MM.1S (cell line): ENCODE measurements around the gene NPAS1.

ENCODE experiments used
- DNase-seq: peaks from one replicate; pipeline ENCODE4 v3.0.0-alpha.2; 2015
- H2AFZ ChIP-seq: fragments of 300-600 bp; sonication (generic); 2 replicates; pipeline ENCODE4 v1.6.0; 2016; ENCODE audit warnings: antibody characterized with exemption, low read length
- H3F3A ChIP-seq: fragments of 300-600 bp; sonication (generic); 2 replicates; pipeline ENCODE4 v1.6.1; 2016; ENCODE audit warnings: mild to moderate bottlenecking, antibody characterized with exemption, low read length, moderate library complexity, mixed read lengths; ENCODE audit not compliant: insufficient read depth
- H3K27ac ChIP-seq: fragments of 300-600 bp; sonication (generic); 2 replicates; pipeline ENCODE4 v1.5.1; 2016; ENCODE audit warnings: mild to moderate bottlenecking, low read length
- H3K27me3 ChIP-seq: fragments of 300-600 bp; sonication (generic); replicated peaks from 2 replicates; pipeline ENCODE4 v1.6.0; 2016; ENCODE audit warnings: low read length; ENCODE audit not compliant: insufficient read depth
- H3K36me3 ChIP-seq: fragments of 300-600 bp; sonication (generic); replicated peaks from 2 replicates; pipeline ENCODE4 v1.6.1; 2016; ENCODE audit warnings: mild to moderate bottlenecking, low read length, mixed read lengths; ENCODE audit not compliant: insufficient read depth
- H3K4me1 ChIP-seq: fragments of 300-600 bp; sonication (generic); 2 replicates; pipeline ENCODE4 v1.6.1; 2016; ENCODE audit warnings: low read length, mixed read lengths
- H3K4me2 ChIP-seq: fragments of 300-600 bp; sonication (generic); 2 replicates; pipeline ENCODE4 v1.6.0; 2016; ENCODE audit warnings: low read depth, low read length
- H3K4me3 ChIP-seq: fragments of 300-600 bp; sonication (generic); 2 replicates; pipeline ENCODE4 v1.5.1; 2016; ENCODE audit warnings: low read length, mixed read lengths
- H3K79me2 ChIP-seq: fragments of 300-600 bp; sonication (generic); 2 replicates; pipeline ENCODE4 v1.6.1; 2016; ENCODE audit warnings: mixed run types, low read length, mixed read lengths
- H3K9ac ChIP-seq: fragments of 300-600 bp; sonication (generic); 2 replicates; pipeline ENCODE4 v1.6.1; 2016; ENCODE audit warnings: low read length, mixed read lengths
- H3K9me2 ChIP-seq: fragments of 300-600 bp; sonication (generic); replicated peaks from 2 replicates; pipeline ENCODE4 v1.6.1; 2016; ENCODE audit warnings: mild to moderate bottlenecking, low read length, mixed read lengths; ENCODE audit not compliant: insufficient read depth
- H3K9me3 ChIP-seq: fragments of 300-600 bp; sonication (generic); replicated peaks from 2 replicates; pipeline ENCODE4 v1.6.1; 2016; ENCODE audit warnings: mild to moderate bottlenecking, low read length, mixed read lengths; ENCODE audit not compliant: insufficient read depth
- H4K20me1 ChIP-seq: fragments of 300-600 bp; sonication (generic); 2 replicates; pipeline ENCODE4 v1.6.1; 2016; ENCODE audit warnings: mild to moderate bottlenecking, low read length, moderate library complexity, mixed read lengths; ENCODE audit not compliant: insufficient read depth
- CTCF ChIP-seq: fragments of 300-600 bp; sonication (generic); IDR thresholded peaks from 2 replicates; pipeline ENCODE4 v1.5.1; 2016; ENCODE audit warnings: antibody characterized with exemption, low read length, mixed read lengths
- EZH2 ChIP-seq: fragments of 300-600 bp; sonication (generic); optimal IDR thresholded peaks from 2 replicates; pipeline ENCODE3; 2017; ENCODE audit warnings: low read depth, mild to moderate bottlenecking, antibody characterized with exemption, low read length, mixed read lengths
- EZH2phosphoT487 ChIP-seq: fragments of 300-600 bp; sonication (generic); IDR thresholded peaks from 2 replicates; pipeline ENCODE4 v1.6.1; 2018; ENCODE audit warnings: antibody characterized with exemption, low read length

The NPAS1 gene

DNA sequence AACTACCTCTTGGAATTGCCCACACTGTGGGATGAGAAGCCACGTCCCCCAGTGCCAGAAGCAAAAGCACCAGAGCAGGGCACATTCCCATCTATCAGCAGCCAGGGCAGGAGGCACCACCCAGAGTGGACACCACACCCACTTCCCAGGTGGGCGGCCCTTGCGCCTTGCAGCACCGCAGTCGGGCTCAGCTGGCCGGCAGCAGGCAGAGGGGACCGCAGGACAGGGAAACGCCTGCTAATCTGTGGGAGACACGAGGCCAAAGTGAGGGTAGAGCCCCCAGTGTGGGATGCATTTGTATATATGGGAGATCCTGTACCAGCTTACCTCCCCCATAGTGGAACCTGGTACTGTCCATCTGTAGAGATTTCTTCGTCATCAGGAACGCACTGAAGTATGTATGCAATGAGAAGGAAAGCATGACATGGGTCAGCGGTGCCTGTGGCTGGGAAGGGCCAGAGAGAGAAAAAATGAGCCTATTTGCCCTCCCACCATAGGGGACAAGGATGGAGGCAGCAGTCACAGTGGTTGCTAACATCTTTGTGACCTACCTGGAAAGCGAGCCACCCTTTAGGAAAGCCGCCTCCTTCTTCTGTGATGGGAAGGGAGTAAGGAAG, 30.9 kb upstream of the NPAS1 start:
- Histone ChIP-seq H3K9me2 (no peaks in the 10 kb centered on the region), H3K27ac (no peak overlapping the region), H4K20me1 (no peaks in the 10 kb centered on the region), H3K4me3 (no peak overlapping the region), H3K9me3 (no peaks in the 10 kb centered on the region), H3K4me2 (no peak overlapping the region), H3K27me3 (no peaks in the 10 kb centered on the region), H3K9ac (no peak overlapping the region), H2AFZ (no peak overlapping the region), H3F3A (no peaks in the 10 kb centered on the region), H3K79me2 (no peaks in the 10 kb centered on the region), H3K36me3 (no peaks in the 10 kb centered on the region), H3K4me1 (peaks cover 7% of the 10 kb centered on the region; the same call in 1 of the 2 replicates)
- TF ChIP-seq CTCF (no peak), EZH2 (no peak), EZH2phosphoT487 (no peak)
- no peak for DNase-seq

DNA sequence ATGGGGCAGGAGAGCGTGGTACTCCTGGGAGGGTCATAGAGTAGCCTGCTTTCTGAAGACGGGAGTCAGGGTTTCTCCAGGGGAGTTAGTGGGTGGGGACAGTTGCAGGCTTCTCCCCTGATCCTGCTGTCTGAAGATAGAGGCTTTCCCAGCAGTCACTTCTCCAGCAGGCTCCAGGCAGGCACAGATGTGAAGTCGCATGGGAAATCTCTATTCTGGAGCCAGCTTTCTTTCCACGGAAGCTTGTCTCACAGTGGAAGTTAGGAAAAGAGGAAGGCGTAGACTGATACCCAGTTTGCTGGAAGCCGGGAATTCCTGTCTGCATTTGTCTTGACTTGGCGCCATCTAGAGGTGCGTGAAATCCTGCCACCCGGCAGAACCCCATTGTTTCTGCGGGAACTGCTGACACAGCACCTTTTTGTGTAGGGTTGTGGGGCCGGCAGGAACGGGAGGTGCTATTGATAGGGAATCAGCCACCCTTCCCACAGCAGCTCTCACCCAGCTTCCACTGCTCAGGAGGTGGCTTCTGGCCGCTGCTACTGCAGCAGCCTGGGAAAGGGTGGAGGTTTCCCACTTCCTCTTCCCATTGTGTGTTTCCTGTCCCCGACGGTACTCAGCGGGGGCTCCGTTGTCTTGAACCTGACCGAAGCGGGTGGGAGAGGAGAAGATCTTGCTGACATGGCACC, 28.5 kb upstream of the NPAS1 start:
- H2AFZ ChIP-seq, result no peak overlapping the region
- no peak overlapping the region for H3K27ac ChIP-seq
- no peaks in the 10 kb centered on the region for H4K20me1 ChIP-seq
- H3K4me3 ChIP-seq, result no peak overlapping the region
- H3K79me2 ChIP-seq, result no peaks in the 10 kb centered on the region
- H3F3A ChIP-seq, result no peaks in the 10 kb centered on the region
- peak; percentile 68 for DNase-seq
- peaks cover 7% of the 10 kb centered on the region; the same call in 1 of the 2 replicates for H3K4me1 ChIP-seq
- TF ChIP-seq EZH2 (no peak), EZH2phosphoT487 (no peak), CTCF (peak; percentile 79)
- peak overlapping the region; percentile 12; the same call in 1 of the 2 replicates for H3K4me2 ChIP-seq
- no peaks in the 10 kb centered on the region for H3K36me3 ChIP-seq
- no peaks in the 10 kb centered on the region for H3K9me3 ChIP-seq
- H3K9ac ChIP-seq, result no peak overlapping the region
- no peaks in the 10 kb centered on the region for H3K9me2 ChIP-seq
- no peaks in the 10 kb centered on the region for H3K27me3 ChIP-seq

DNA sequence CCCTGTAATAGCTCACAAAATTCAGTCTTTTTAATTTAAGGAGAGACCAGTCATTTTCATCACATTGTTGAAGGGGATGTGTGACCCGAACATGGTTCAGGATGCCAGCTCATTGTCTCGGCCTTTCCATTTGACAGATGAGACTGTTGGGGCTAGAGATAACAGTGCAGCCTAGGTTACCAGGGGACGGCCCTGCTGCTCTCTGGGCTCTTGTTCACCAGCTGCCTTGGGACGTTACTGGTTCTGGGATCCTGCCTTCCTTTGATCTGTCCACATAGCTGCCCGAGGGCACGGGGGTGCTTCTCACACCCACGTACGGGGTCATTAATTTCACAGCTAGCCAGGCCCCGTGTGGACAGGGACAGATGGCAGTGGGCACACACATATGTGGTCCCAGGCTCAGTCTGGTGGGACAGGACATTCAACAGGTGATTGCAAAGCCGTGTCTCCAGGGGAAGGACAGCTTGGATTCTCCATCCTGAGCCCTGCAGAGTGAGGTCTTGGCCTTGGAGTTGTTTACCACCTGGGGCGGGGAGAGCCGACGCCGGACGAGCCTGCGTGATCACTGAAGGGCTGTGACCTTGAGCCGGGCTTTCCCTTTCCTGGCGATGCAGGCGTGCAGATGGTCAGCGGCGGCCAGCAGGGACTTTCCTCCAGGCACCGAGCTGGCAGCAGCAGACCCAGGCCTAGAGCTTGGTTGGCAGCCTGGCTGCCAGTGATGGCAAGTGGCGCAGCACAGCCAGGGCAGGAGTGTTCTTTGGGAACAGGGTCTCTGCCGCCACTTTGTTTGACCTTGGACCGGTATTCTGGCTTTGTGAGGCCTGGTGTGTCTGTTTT, 26.7 kb upstream of the NPAS1 start:
- no peaks in the 10 kb centered on the region for H3K27me3 ChIP-seq
- peaks cover 7% of the 10 kb centered on the region; the same call in 1 of the 2 replicates for H3K4me1 ChIP-seq
- H3K36me3 ChIP-seq, result no peaks in the 10 kb centered on the region
- no peak overlapping the region for H3K4me2 ChIP-seq
- H3K9me2 ChIP-seq, result no peaks in the 10 kb centered on the region
- H3K9ac ChIP-seq, result no peak overlapping the region
- no peak for DNase-seq
- H3K79me2 ChIP-seq, result no peaks in the 10 kb centered on the region
- TF ChIP-seq CTCF, result no peak
- no peak for TF ChIP-seq EZH2phosphoT487
- TF ChIP-seq EZH2, result no peak
- no peak overlapping the region for H3K4me3 ChIP-seq
- H4K20me1 ChIP-seq, result no peaks in the 10 kb centered on the region
- H3K9me3 ChIP-seq, result no peaks in the 10 kb centered on the region
- H2AFZ ChIP-seq, result no peak overlapping the region
- no peak overlapping the region for H3K27ac ChIP-seq
- no peaks in the 10 kb centered on the region for H3F3A ChIP-seq
